Liver (tissue), 4 donors: ENCODE results near the gene PATE4. TPM values are rescaled to one million over a fixed set of nuclear protein-coding genes. Genes with fewer than 3 reads are reported as not detected.

ENCODE experiments used
- polyA plus RNA-seq, 2 donors: library from polyadenylated mRNA; stranded (reverse) in 1 of 2; unstranded in 1 of 2; fragments of 200-250 nt in 1 of 2; fragments of >200 nt in 1 of 2; fragmentation: Nextera tagmentation in 1 of 2; extraction: Ambion mirVana in 1 of 2; gene quantifications; one replicate each; pipeline versions ENCODE4 v1.2.1 to v1.2.3, GENCODE V29; 2013 to 2015
- total RNA-seq, 2 donors: library from RNA; depleted of rRNA; stranded (reverse); fragments of >200 nt; gene quantifications; one replicate each; pipeline ENCODE4 v1.2.3, GENCODE V29; 2014
- donor health status: healthy.
- donor health status: healthy.
- donor health status: healthy.

Gene PATE4
- total and polyA plus RNA-seq, 4 donors, result not detected

Other genes with a start within 250 kb of the PATE4 start
- 100 to 1,000 TPM; 145 to 176 TPM for gene STT3A, start 240.5 kb upstream of the PATE4 start, total RNA-seq
- gene STT3A, start 240.5 kb upstream of the PATE4 start, polyA plus RNA-seq, result 100 to 1,000 TPM in 1 of 2 donors, 10 to 100 TPM in 1; 47.5 to 115 TPM
- gene CHEK1, start 208.2 kb upstream of the PATE4 start, total RNA-seq, result 10 to 100 TPM in 1 of 2 donors, under 1 TPM in 1; 0.59 to 21.7 TPM
- gene CHEK1, start 208.2 kb upstream of the PATE4 start, polyA plus RNA-seq, result 1 to 10 TPM in 1 of 2 donors, under 1 TPM in 1; 0.68 to 1.0 TPM
- not detected for gene ACRV1, start 152.5 kb upstream of the PATE4 start, total RNA-seq
- gene ACRV1, start 152.5 kb upstream of the PATE4 start, polyA plus RNA-seq, result not detected
- not detected for gene PATE1, start 87.0 kb upstream of the PATE4 start, total RNA-seq
- gene PATE1, start 87.0 kb upstream of the PATE4 start, polyA plus RNA-seq, result not detected
- gene PATE2, start 54.5 kb upstream of the PATE4 start, total RNA-seq, result not detected
- gene PATE2, start 54.5 kb upstream of the PATE4 start, polyA plus RNA-seq, result not detected
- not detected for gene PATE3, start 45.2 kb upstream of the PATE4 start, total RNA-seq
- not detected for gene PATE3, start 45.2 kb upstream of the PATE4 start, polyA plus RNA-seq
- 1 to 10 TPM; 2.7 to 4.9 TPM for gene HYLS1, start 54.4 kb downstream of the PATE4 start, total RNA-seq
- gene HYLS1, start 54.4 kb downstream of the PATE4 start, polyA plus RNA-seq, result 1 to 10 TPM; 1.9 to 4.8 TPM
- gene PUS3, start 69.9 kb downstream of the PATE4 start, total RNA-seq, result 10 to 100 TPM; 15.5 to 22.2 TPM
- gene PUS3, start 69.9 kb downstream of the PATE4 start, polyA plus RNA-seq, result 10 to 100 TPM; 16.3 to 17.9 TPM
- under 1 TPM; 0.33 to 0.79 TPM for gene DDX25, start 71.2 kb downstream of the PATE4 start, total RNA-seq
- under 1 TPM; 0.07 to 0.28 TPM for gene DDX25, start 71.2 kb downstream of the PATE4 start, polyA plus RNA-seq
- not detected for gene VSIG10L2, start 112.7 kb downstream of the PATE4 start, total RNA-seq
- gene VSIG10L2, start 112.7 kb downstream of the PATE4 start, polyA plus RNA-seq, result not detected
- gene CDON, start 229.6 kb downstream of the PATE4 start, total RNA-seq, result 1 to 10 TPM; 7.1 to 7.4 TPM
- gene CDON, start 229.6 kb downstream of the PATE4 start, polyA plus RNA-seq, result under 1 TPM; 0.69 to 0.85 TPM